ENCODE measurements around the gene CHRM3. TPM values are rescaled to one million over a fixed set of nuclear protein-coding genes. Genes with fewer than 3 reads are reported as not detected.

Gene CHRM3
- total RNA-seq, 4 donors from 2014 or later: 0.22 to 1.8 (median 0.92) TPM

DNA sequence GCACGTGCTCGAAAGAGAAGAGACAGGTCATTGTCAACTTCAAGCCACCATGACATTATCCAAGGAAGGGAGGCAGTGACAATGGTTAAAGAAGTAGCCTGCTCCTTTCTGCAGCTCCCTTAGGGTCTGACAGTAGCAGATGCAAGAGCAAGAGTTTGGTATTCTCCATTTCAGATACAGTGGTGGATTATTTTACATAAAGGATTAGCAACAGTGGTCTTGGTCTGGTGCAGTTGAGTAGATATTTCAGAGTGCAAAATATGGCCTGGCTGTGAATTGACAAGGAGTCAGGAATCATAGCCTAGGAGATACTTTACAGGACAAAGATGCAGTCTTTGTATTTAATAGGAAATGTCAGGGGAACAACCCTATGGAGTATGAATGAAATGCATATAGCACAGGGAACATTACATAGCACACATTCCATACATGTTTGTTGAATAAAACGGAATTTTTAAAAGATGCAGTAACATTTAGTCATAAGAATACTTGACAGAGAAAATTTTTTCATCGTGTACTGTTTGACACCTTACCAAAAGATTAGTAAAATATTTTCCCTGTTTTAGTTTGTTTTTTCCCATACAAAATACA, 41.8 kb downstream of the CHRM3 start:
- TF ChIP-seq, protein P1, sequence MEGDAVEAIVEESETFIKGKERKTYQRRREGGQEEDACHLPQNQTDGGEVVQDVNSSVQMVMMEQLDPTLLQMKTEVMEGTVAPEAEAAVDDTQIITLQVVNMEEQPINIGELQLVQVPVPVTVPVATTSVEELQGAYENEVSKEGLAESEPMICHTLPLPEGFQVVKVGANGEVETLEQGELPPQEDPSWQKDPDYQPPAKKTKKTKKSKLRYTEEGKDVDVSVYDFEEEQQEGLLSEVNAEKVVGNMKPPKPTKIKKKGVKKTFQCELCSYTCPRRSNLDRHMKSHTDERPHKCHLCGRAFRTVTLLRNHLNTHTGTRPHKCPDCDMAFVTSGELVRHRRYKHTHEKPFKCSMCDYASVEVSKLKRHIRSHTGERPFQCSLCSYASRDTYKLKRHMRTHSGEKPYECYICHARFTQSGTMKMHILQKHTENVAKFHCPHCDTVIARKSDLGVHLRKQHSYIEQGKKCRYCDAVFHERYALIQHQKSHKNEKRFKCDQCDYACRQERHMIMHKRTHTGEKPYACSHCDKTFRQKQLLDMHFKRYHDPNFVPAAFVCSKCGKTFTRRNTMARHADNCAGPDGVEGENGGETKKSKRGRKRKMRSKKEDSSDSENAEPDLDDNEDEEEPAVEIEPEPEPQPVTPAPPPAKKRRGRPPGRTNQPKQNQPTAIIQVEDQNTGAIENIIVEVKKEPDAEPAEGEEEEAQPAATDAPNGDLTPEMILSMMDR (IDR thresholded peaks at IDR 0.05; ENCODE audit: low read depth): no peak

DNA sequence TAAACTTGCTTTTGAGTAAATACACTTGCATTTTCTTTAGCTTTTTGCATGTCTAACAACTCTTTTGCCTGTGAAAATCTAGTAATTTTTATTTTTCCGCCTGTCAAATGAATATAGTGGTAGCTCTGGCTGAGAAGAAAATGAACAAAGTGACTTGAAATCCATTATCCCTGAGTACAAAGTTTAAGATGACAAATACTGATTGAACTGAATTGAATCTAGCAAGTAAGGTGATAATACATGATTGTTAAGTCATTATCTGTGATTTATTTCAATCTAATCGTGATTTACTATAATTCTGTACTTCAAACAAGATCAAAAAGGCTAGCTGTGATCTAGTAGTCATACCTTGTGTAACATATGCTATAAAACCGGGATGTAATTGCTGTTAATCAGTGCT, 42.8 kb downstream of the CHRM3 start:
- TF ChIP-seq, protein P1 (IDR thresholded peaks at IDR 0.05; ENCODE audit: low read depth): no peak

DNA sequence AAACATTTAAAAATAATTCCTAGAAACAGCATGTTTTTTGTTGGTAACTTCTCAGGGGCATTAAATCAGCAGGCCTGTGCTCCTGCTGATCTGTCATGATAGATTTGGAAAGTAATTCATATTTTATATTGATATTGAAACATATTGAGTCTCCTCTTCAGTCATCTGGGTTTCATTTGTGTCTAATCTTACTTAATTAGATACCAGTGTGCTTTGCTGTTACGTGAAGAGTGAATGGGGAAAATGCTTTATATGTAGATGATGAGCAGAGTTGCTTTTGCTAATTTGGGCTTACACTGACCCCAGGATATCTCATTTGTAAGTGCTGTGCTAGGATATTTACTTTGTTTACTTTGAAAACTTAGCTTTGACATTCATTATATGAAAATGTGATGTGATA, 45.9 kb downstream of the CHRM3 start:
- TF ChIP-seq, protein P1 (IDR thresholded peaks at IDR 0.05; ENCODE audit: low read depth): no peak

DNA sequence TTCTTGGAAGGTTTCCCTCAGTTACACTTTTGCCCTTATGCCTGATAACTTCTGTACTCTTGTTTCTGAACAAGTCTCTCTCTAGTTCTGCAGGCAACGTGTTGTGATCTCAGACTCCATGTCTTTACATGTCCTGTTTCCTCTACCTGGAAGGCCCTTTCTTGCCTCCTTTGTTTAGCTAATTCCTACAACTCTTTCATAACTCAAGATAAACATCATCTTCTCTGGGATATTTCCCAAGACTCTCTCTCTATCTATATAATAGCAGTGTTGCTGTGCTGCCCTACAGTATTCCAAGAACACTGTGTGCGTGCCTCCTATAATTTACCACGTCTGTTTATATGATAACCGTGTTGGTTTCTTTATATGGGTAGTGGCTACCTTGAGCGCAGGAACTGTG, 47.8 kb downstream of the CHRM3 start:
- TF ChIP-seq, protein P1 (IDR thresholded peaks at IDR 0.05; ENCODE audit: low read depth): no peak

Measured in subcutaneous adipose tissue (tissue), 4 donors.